Prostate gland (tissue), 2 donors: Measurements from ENCODE around the gene LCN10.

Experiments used
- CTCF ChIP-seq, 4 experiments: fragments of 200-600 bp in 2 of 4; fragments of 450-650 bp in 2 of 4; sonication (generic) in 2 of 4; IDR thresholded peaks; 1 replicate in 3 of 4; 2 replicates in 1 of 4; pipeline ENCODE4 v1.5.1; 2016 to 2019; ENCODE audit warnings: antibody characterized with exemption in 4 of 4, mild to moderate bottlenecking in 2 of 4, moderate library complexity in 2 of 4
- POLR2AphosphoS5 ChIP-seq: sonication (generic); formaldehyde crosslinking; IDR thresholded peaks from one replicate; pipeline ENCODE4 v1.6.1; 2017; ENCODE audit warnings: antibody characterized with exemption

GRCh38 chr9:136690806-136691261 lies 51.9 kb downstream of the LCN10 start:
- no peak for TF ChIP-seq POLR2AphosphoS5
- no peak for TF ChIP-seq CTCF (IDR thresholded peaks at IDR 0.05)
